PFSK-1 (cell line): Measurements from ENCODE around the gene GMPPB.

ENCODE experiments used
- FOXP2 ChIP-seq: optimal IDR thresholded peaks from 2 replicates; pipeline ENCODE3; 2011; ENCODE audit warnings: borderline replicate concordance, control low read depth, inconsistent platforms; ENCODE audit not compliant: insufficient read depth; ENCODE audit errors: extremely low read length, extremely low read depth
- POLR2AphosphoS5 ChIP-seq: IDR thresholded peaks from 2 replicates; pipeline ENCODE4 v1.6.1; 2012; ENCODE audit warnings: low read depth, mild to moderate bottlenecking, control low read depth, low read length, moderate library complexity
- SIN3A ChIP-seq: IDR thresholded peaks from 2 replicates; pipeline ENCODE4 v1.6.1; 2012; ENCODE audit warnings: mild to moderate bottlenecking, low read length, moderate library complexity, borderline replicate concordance; ENCODE audit not compliant: insufficient read depth
- TAF1 ChIP-seq: IDR thresholded peaks from 2 replicates; pipeline ENCODE4 v1.6.1; 2012; ENCODE audit warnings: low read length, control low read depth, borderline replicate concordance; ENCODE audit not compliant: insufficient read depth
- TF ChIP-seq, protein P1 (sequence below), 2 experiments: IDR thresholded peaks; 2 replicates each; pipeline versions ENCODE4 v1.6.1 to v1.8.0; 2011 to 2012; ENCODE audit warnings: low read depth in 2 of 2, low read length in 2 of 2, control low read depth in 1 of 2, inconsistent platforms in 1 of 2, mild to moderate bottlenecking in 1 of 2, moderate library complexity in 1 of 2; ENCODE audit not compliant: insufficient read depth in 1 of 2

GMPPB gene

DNA sequence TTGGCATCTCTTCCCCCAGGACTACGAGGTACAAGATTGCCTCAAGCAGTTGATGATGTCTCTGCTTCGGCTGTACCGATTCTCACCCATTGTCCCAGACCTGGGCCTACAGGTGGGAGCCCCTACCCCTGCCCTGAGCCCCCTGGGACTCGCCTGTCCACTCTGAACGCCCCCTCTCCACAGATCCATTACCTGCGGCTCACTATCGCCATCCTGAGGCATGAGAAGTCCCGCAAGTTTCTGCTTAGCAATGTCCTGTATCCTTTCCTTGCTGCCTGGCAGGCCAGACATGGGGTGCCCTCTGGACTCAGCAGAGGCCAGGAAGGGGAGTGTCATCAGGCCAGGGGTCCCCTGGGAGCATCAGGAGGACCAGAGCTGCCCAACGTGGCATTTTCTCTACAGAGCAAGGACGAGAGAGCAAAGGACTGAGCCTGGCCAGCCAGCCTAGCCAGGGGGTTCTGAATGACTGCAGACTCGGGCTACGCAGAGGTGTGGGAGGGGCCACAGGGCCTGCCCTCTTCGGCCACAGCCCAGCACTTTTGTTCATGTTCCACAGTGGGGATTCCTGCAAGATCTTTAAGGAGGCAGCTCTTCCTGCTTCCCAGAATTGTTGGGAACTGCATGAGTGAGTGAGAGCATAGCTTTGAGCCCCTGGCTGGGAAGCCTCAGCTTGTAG lies 23.2 kb downstream of the GMPPB start:
- TF ChIP-seq FOXP2 (no peak), TAF1 (no peak), SIN3A (no peak), POLR2AphosphoS5 (no peak)
- TF ChIP-seq, protein P1, sequence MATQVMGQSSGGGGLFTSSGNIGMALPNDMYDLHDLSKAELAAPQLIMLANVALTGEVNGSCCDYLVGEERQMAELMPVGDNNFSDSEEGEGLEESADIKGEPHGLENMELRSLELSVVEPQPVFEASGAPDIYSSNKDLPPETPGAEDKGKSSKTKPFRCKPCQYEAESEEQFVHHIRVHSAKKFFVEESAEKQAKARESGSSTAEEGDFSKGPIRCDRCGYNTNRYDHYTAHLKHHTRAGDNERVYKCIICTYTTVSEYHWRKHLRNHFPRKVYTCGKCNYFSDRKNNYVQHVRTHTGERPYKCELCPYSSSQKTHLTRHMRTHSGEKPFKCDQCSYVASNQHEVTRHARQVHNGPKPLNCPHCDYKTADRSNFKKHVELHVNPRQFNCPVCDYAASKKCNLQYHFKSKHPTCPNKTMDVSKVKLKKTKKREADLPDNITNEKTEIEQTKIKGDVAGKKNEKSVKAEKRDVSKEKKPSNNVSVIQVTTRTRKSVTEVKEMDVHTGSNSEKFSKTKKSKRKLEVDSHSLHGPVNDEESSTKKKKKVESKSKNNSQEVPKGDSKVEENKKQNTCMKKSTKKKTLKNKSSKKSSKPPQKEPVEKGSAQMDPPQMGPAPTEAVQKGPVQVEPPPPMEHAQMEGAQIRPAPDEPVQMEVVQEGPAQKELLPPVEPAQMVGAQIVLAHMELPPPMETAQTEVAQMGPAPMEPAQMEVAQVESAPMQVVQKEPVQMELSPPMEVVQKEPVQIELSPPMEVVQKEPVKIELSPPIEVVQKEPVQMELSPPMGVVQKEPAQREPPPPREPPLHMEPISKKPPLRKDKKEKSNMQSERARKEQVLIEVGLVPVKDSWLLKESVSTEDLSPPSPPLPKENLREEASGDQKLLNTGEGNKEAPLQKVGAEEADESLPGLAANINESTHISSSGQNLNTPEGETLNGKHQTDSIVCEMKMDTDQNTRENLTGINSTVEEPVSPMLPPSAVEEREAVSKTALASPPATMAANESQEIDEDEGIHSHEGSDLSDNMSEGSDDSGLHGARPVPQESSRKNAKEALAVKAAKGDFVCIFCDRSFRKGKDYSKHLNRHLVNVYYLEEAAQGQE (IDR thresholded peaks at IDR 0.05; ENCODE audit: insufficient read depth in 1 of 2, low read depth in 2 of 2, low read length in 2 of 2) = no peak

DNA sequence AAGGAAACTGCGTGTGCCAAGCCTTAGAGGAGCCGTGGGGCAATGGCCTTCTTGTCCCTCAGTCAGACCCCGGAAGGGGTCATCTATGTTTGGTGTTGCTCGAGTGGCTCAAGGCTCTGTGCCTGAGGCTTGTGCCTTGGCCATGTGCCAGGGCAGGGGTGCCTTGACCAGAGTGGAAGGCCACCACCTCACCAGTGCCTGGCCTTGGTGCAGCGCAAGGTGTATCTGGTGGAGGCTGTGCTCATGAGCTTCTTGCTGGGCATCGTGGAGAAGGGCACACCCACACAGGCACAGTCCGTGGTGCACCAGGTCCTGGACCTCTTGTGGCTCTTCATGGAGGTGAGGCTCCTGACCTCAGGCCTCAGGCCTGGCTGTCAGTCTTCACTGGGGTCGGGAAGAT lies 23.7 kb downstream of the GMPPB start:
- TF ChIP-seq SIN3A = no peak
- TF ChIP-seq, protein P1 (IDR thresholded peaks at IDR 0.05; ENCODE audit: insufficient read depth in 1 of 2, low read depth in 2 of 2, low read length in 2 of 2) = no peak
- TF ChIP-seq POLR2AphosphoS5 = no peak
- no peak for TF ChIP-seq FOXP2
- TF ChIP-seq TAF1 = no peak

DNA sequence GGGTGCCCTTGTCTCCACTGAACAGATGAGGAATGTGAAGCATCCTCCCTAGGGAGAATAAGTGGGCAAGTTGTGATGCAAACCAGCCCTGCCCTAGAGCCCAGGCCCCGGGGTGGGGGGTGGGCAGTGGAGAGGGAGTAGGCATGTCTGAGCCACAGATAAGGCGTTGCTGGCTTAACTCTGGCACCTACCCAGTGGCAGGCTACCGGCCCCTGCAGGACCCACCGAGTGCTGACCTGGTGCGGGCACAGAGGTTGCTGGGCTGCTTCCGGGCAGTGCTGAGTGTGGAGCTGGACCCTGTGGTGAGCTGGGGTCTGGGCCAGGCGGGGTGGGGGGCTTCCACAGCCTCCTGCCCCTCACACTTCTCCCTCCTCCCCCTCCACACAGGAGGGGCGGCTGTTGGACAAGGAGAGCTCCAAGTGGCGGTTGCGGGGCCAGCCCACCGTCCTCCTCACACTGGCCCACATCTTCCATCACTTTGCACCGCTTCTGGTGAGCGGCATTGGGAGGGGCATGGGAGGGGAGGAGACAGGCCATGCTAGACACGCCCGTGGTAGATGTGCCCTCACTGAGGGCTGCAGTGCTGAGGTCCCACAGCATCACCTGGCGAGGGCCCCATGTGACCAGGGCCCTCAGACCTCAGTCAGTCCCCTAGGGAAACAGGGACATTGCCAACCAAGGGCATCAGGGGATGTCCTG lies 24.3 kb downstream of the GMPPB start:
- TF ChIP-seq, protein P1 (IDR thresholded peaks at IDR 0.05; ENCODE audit: insufficient read depth in 1 of 2, low read depth in 2 of 2, low read length in 2 of 2) = no peak
- TF ChIP-seq FOXP2 (no peak), POLR2AphosphoS5 (no peak), SIN3A (no peak), TAF1 (no peak)

DNA sequence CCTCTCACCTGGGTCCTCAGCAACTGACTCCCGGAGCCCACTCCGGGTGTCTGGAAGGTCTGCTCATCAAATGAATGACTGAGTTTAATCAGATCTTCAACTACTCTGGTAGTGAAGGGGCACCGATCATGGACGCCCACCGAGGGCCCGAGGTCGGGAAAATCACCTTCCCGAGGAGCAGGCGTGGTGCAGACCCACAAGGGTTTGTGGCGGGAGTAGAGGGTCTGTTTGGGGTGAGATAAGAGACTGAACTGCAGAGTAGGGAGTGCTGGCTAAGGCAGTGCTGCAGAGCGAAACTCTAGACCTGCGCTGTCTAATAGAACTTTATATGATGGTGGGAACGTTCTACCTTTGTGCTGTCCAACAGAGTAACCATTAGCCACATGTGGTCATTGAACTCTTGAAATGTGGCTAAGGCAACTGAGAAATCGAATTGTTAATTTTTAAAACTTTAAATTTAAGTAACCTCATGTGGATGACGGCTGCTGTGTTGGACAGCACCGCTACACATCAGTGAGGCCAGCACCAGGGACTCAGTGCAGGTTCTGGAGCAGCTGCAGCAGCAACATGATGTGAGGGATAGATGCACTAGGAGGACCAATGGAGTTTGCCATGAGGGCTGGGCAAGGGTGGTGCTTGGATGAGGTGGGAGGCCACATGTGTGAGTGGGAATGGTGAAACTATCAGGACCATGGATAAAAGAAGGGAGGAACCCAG lies 33.7 kb downstream of the GMPPB start:
- TF ChIP-seq, protein P1 (IDR thresholded peaks at IDR 0.05; ENCODE audit: insufficient read depth in 1 of 2, low read depth in 2 of 2, low read length in 2 of 2) = 0 out of 4 replicates have a peak, but pooled peaks of 1 of the 2 experiments have one; percentile 50
